Suppressor macrophage treated with lipopolysaccharide for 4 hours (primary cell): ENCODE data around the gene CCL22.

ENCODE experiments used
- DNase-seq: peaks from one replicate; pipeline ENCODE4 v3.0.0-alpha.2; 2020

The CCL22 gene

GRCh38 chr16:57377080-57377841 lies 18.7 kb downstream of the CCL22 start:
- DNase-seq: peak; percentile 15

GRCh38 chr16:57379579-57379978 lies 21.0 kb downstream of the CCL22 start:
- DNase-seq: no peak

DNA sequence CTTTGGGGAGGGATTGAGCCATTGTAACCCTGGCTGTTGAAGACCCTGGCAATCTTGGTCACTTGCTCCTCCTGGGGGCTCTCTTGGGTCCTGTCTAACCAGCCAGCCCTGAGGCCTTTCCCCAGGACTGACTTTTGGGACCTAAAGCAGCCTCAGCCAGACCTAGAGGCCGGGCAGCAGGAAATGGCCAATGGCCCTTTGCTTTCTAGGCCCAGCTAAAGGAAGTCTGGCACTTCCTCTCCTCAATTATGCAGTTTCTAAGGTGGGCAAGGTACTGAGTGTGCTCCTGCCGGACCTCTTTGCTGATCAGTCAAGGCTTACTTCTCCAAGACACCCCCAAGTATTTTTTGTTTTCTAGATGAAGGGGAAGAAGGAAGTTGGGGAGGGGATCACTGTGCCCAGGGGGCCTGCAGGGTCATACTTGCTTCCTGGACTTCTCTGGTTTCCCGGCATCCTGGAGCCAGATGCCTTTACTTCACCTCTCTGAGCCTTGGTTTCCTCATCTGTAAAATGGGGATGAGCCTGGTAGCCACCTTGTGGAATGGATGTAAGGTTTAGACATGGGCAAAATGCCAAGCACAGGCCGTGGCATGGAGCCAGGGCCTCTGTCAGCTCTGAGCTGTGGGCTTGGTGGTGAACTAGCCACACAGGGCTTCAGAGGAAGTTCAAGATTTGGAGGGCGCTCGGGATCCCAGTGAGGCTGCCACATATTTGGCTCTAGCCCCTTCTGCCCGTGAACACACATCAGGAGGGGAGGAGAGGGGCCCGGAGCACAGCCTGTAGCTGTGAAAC lies 22.3 kb downstream of the CCL22 start:
- DNase-seq: peak; percentile 29

GRCh38 chr16:57381791-57382534 lies 23.4 kb downstream of the CCL22 start:
- no peak for DNase-seq

DNA sequence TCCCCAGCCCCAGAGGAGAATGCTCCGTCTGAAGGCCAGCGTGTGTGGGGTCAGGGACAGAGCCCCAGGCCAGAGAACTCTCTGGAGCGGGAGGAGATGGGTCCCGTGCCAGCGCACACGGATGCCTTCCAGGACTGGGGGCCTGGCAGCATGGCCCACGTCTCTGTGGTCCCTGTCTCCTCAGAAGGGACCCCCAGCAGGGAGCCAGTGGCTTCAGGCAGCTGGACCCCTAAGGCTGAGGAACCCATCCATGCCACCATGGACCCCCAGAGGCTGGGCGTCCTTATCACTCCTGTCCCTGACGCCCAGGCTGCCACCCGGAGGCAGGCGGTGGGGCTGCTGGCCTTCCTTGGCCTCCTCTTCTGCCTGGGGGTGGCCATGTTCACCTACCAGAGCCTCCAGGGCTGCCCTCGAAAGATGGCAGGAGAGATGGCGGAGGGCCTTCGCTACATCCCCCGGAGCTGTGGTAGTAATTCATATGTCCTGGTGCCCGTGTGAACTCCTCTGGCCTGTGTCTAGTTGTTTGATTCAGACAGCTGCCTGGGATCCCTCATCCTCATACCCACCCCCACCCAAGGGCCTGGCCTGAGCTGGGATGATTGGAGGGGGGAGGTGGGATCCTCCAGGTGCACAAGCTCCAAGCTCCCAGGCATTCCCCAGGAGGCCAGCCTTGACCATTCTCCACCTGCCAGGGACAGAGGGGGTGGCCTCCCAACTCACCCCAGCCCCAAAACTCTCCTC lies 24.1 kb downstream of the CCL22 start:
- no peak for DNase-seq

DNA sequence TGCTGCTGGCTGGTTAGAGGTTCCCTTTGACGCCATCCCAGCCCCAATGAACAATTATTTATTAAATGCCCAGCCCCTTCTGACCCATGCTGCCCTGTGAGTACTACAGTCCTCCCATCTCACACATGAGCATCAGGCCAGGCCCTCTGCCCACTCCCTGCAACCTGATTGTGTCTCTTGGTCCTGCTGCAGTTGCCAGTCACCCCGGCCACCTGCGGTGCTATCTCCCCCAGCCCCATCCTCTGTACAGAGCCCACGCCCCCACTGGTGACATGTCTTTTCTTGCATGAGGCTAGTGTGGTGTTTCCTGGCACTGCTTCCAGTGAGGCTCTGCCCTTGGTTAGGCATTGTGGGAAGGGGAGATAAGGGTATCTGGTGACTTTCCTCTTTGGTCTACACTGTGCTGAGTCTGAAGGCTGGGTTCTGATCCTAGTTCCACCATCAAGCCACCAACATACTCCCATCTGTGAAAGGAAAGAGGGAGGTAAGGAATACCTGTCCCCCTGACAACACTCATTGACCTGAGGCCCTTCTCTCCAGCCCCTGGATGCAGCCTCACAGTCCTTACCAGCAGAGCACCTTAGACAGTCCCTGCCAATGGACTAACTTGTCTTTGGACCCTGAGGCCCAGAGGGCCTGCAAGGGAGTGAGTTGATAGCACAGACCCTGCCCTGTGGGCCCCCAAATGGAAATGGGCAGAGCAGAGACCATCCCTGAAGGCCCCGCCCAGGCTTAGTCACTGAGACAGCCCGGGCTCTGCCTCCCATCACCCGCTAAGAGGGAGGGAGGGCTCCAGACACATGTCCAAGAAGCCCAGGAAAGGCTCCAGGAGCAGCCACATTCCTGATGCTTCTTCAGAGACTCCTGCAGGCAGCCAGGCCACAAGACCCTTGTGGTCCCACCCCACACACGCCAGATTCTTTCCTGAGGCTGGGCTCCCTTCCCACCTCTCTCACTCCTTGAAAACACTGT lies 25.0 kb downstream of the CCL22 start:
- DNase-seq: no peak

GRCh38 chr16:57384248-57385070 lies 25.9 kb downstream of the CCL22 start:
- peak; percentile 57 for DNase-seq

- DNase-seq: no peak
These were observed 26.5 kb downstream of the CCL22 start for GRCh38 chr16:57385083-57385482.

DNA sequence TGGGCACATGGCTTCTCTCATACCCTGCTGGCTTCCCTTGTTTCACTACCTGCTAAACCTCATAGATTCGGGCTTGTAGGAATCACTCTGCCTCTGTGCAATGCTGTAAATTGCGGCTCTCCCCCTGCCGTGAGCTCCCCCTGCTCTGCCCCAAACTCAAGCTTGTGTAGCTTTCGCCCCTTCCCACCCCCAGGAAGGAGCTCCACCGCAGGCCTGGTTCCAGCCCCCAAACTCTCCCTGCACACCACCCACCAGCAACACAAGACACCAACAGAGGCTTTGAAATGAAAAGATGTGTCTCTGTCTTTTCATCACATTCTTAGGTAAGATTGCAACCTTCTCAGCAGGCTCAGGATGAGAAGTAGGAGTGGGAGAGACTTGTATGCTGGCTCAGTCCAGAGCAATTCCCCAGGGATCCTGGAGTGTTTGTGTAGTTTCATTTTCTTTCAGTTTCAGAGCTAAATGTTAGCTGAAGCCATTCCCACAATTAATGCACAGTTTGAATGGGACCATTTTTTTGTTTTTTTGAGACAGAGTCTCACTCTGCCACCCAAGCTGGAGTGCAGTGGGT lies 27.9 kb downstream of the CCL22 start:
- no peak for DNase-seq

GRCh38 chr16:57387598-57388354 lies 29.2 kb downstream of the CCL22 start:
- DNase-seq: no peak

DNA sequence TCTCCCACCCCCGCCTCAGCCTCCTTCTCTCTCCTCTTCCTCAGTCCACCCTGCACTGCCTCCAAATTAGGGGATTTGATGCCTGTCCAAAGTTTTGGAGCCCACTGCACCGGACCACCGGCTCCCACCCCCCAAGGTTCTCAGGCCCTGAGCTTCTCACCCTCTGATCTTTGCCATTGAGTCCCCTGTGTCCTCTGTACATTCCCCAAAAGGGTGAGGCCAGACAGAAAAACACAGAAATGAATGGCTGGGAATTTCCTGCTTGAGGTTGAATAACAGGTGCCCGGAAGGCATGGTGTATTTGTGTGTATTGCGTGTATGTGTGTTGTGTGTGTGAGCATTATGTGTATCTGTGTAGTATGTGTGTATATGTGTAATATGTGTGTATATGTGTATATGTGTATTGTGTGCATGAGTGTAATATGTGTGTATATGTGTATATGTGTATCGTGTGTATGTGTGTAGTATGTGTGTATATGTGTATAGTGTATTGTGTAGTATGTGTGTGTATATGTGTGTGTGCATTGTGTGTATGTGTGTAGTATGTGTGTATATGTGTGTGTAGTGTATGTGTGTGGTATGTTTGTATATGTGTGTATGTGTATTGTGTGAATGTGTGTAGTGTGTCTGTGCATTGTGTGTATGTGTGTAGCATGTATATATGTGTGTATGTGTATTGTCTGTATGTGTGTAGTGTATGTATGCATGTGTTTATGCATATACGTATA lies 29.9 kb downstream of the CCL22 start:
- DNase-seq: no peak

- no peak for DNase-seq
These were observed 30.5 kb downstream of the CCL22 start for GRCh38 chr16:57389087-57389468.

DNA sequence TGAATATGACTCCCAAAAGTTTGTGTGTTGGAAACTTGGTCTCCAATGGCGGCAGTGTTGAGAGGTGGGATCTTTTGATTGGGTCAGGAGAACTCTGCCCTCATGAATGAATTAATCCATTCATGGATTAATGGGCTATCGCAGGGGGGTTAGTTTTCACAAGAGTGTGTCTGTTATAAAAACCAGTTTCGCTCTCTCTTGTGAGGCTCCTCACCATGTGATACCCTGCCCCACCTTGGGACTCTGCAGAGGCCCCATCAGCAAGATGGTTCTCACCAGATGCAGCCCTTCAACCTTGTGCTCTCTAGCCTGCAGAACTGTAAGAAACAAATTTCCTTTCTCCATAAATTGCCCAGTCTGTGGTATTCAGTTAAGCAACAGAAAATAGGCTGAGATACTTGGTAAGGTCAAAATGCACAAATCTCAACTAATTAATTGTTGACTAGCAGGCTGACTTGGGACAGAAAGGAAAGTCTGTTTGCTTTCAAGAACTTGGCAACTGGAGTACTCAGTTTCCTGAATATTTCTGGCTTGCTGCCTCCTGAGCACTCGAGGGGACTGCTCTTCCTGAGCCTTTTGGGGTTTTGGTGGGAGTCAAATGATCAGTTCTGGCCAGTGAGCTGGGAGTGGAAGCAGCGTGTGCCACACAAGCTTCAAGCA lies 32.2 kb downstream of the CCL22 start:
- no peak for DNase-seq

GRCh38 chr16:57391300-57391699 lies 32.7 kb downstream of the CCL22 start:
- DNase-seq: no peak

- DNase-seq: no peak
These were observed 33.1 kb downstream of the CCL22 start for GRCh38 chr16:57391708-57392107.

GRCh38 chr16:57392694-57393093 lies 34.1 kb downstream of the CCL22 start:
- no peak for DNase-seq

- no peak for DNase-seq
These were observed 35.9 kb downstream of the CCL22 start for GRCh38 chr16:57394444-57394843.

DNA sequence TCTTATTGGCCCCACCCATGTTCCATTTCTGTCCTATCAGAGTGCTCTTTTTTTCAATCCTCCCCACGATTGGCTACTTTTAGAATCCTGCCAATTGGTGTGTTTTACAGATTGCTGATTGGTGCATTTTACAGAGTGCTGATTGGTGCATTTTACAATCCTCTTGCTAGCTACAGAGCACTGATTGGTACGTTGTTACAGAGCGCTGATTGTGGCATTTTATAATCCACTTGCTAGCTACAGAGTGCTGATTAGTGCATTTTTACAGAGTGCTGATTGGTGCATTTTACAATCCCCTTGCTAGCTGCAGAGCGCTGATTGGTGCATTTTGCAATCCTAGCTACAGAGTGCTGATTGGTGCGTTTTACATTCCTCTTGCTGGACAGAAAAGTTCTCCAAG lies 36.4 kb downstream of the CCL22 start:
- no peak for DNase-seq
